Smooth muscle cell (in vitro differentiated cells): ENCODE measurements around the gene ASB10. TPM values are rescaled to one million over a fixed set of nuclear protein-coding genes. Genes with fewer than 3 reads are reported as not detected.

Experiments used
- DNase-seq: peaks from one replicate; lab custom pipeline; 2025; ENCODE audit not compliant: unreplicated experiment; lab: John Stamatoyannopoulos, UW
- H2AFZ ChIP-seq: fragments of 200-600 bp; sonication (generic); 2 replicates; pipeline ENCODE4 v1.6.0; 2016; ENCODE audit warnings: antibody characterized with exemption, low read depth, mild to moderate bottlenecking
- H3F3A ChIP-seq: fragments of 200-600 bp; sonication (generic); 2 replicates; pipeline ENCODE4 v1.6.0; 2017; ENCODE audit warnings: antibody characterized with exemption, low read depth
- H3K27ac ChIP-seq: fragments of 200-600 bp; sonication (generic); 2 replicates; pipeline ENCODE4 v1.5.1; 2016; ENCODE audit warnings: low read depth, mild to moderate bottlenecking
- H3K27me3 ChIP-seq: fragments of 200-600 bp; sonication (generic); 2 replicates; pipeline ENCODE4 v1.6.1; 2016; ENCODE audit warnings: low read depth, mild to moderate bottlenecking
- H3K36me3 ChIP-seq: fragments of 200-600 bp; sonication (generic); 2 replicates; pipeline ENCODE4 v1.5.1; 2016; ENCODE audit warnings: low read depth
- H3K4me1 ChIP-seq: fragments of 200-600 bp; sonication (generic); 2 replicates; pipeline ENCODE4 v1.5.1; 2016; ENCODE audit warnings: low read depth
- H3K4me2 ChIP-seq: fragments of 200-600 bp; sonication (generic); 2 replicates; pipeline ENCODE4 v1.6.0; 2016; ENCODE audit warnings: mild to moderate bottlenecking
- H3K4me3 ChIP-seq: fragments of 200-600 bp; sonication (generic); 2 replicates; pipeline ENCODE4 v1.5.1; 2016; ENCODE audit warnings: mild to moderate bottlenecking
- H3K79me2 ChIP-seq: fragments of 200-600 bp; sonication (generic); 2 replicates; pipeline ENCODE4 v1.6.0; 2016; ENCODE audit warnings: low read depth, mild to moderate bottlenecking
- H3K9ac ChIP-seq: fragments of 200-600 bp; sonication (generic); 2 replicates; pipeline ENCODE4 v1.6.0; 2016; ENCODE audit warnings: low read depth
- H3K9me3 ChIP-seq: fragments of 200-600 bp; sonication (generic); replicated peaks from 2 replicates; pipeline ENCODE4 v1.5.1; 2016; ENCODE audit warnings: low read depth
- H4K20me1 ChIP-seq: fragments of 200-600 bp; sonication (generic); 2 replicates; pipeline ENCODE4 v1.6.0; 2016; ENCODE audit warnings: low read depth
- WGBS: methylation state at CpG from one replicate; pipeline ENCODE4 v1.1.7; 2016; ENCODE audit warnings: low lambda C conversion rate; 5-methylcytosine and 5-hydroxymethylcytosine counted together
- polyA plus RNA-seq: library from polyadenylated mRNA; unstranded; fragments of >200 nt; fragmentation: Nextera tagmentation; extraction: Ambion mirVana; gene quantifications from 2 replicates; pipeline ENCODE4 v1.2.1, GENCODE V29; 2016
- total RNA-seq: library from RNA; depleted of rRNA; stranded (reverse); fragments of >200 nt; gene quantifications from 2 replicates; pipeline ENCODE4 v1.2.3, GENCODE V29; 2014
- TF ChIP-seq, protein P1 (sequence below): fragments of 200-600 bp; sonication (generic); IDR thresholded peaks from 2 replicates; pipeline ENCODE4 v1.5.1; 2017; ENCODE audit warnings: borderline replicate concordance, mild to moderate bottlenecking, antibody characterized with exemption; ENCODE audit not compliant: insufficient read depth, poor library complexity, severe bottlenecking

ASB10 gene
- total and polyA plus RNA-seq, 2 experiments from 2014 or later, result not detected

DNA sequence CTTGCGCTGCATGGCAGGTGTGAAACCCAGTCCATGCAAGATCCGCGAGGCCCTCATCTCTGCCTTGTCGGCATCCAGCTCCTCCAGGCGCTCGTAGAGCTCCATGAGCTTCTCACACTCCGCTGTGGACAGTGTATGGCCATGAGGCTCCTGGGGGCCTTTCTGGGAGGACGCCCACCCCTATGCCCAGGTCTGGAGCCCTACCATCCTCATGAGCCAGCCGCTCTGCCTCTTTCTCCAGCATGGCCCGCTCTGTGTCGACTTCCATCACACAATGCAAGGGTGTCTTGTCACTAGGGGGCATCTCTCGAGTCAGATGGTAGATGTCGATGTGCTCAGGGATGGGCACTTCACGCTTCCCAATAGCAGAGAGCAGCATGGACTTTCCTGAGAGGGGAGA is 36.7 kb upstream of the ASB10 start:
- Histone ChIP-seq H2AFZ (no peak overlapping the region), H3K9me3 (no peaks in the 10 kb centered on the region), H3K27me3 (no peaks in the 10 kb centered on the region), H3K4me3 (no peak overlapping the region), H3K79me2 (peaks cover 20% of the 10 kb centered on the region), H4K20me1 (no peaks in the 10 kb centered on the region), H3K9ac (no peak overlapping the region), H3F3A (no peaks in the 10 kb centered on the region), H3K4me2 (no peak overlapping the region), H3K36me3 (peaks cover 28% of the 10 kb centered on the region), H3K4me1 (peaks cover 15% of the 10 kb centered on the region), H3K27ac (no peak overlapping the region)
- no peak for DNase-seq
- TF ChIP-seq, protein P1, sequence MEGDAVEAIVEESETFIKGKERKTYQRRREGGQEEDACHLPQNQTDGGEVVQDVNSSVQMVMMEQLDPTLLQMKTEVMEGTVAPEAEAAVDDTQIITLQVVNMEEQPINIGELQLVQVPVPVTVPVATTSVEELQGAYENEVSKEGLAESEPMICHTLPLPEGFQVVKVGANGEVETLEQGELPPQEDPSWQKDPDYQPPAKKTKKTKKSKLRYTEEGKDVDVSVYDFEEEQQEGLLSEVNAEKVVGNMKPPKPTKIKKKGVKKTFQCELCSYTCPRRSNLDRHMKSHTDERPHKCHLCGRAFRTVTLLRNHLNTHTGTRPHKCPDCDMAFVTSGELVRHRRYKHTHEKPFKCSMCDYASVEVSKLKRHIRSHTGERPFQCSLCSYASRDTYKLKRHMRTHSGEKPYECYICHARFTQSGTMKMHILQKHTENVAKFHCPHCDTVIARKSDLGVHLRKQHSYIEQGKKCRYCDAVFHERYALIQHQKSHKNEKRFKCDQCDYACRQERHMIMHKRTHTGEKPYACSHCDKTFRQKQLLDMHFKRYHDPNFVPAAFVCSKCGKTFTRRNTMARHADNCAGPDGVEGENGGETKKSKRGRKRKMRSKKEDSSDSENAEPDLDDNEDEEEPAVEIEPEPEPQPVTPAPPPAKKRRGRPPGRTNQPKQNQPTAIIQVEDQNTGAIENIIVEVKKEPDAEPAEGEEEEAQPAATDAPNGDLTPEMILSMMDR, result no peak
- WGBS, result 92% methylated on average over 12 of the region's 14 CpGs

DNA sequence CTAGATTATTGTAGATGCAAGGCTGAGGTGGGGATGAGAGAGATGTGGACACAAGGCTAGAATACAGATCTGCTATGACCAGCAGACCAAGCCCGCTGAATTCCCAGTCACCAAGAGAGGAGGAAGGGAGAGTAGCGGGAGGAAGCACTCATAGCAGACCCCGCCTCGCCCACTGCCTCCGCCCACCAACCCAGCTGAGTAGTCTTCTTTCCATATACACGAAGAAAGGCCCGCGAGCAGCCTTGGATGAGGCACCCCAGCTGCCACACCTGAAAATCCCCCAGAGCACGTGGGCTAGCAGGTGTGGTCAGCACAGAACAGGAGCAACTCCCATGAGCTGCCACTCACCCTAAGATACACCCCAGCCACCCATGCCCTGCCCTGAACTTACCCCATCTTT is 31.1 kb upstream of the ASB10 start:
- no peak for DNase-seq
- Histone ChIP-seq H3K9ac (no peak overlapping the region), H3F3A (no peaks in the 10 kb centered on the region), H3K4me1 (no peaks in the 10 kb centered on the region), H4K20me1 (no peaks in the 10 kb centered on the region), H3K4me3 (no peak overlapping the region), H3K27ac (no peak overlapping the region), H3K27me3 (no peaks in the 10 kb centered on the region), H3K36me3 (peaks cover 56% of the 10 kb centered on the region), H2AFZ (no peak overlapping the region), H3K79me2 (no peaks in the 10 kb centered on the region), H3K9me3 (no peaks in the 10 kb centered on the region), H3K4me2 (no peak overlapping the region)
- 95% methylated on average over 9 of the region's 9 CpGs for WGBS
- TF ChIP-seq, protein P1, result no peak

DNA sequence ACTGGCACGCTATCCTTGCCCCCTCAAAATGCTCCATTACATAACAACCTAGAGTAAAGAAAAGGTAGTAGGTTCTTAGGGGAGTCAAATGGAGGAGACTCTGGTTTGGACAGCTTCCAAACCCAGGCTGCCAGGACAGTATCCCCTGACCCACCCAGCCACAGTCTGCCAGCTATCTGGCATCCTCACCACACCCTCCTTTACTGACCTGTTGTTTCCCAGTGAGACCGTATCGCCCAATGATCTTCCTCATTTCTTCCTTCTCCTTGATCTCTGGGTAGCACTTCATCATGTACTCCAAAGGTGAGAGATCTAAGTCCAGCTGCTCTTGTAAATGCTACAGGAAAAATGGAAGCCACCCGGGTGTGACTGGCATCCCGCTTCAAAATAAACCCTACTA is 28.3 kb upstream of the ASB10 start:
- no peak overlapping the region for H3K4me2 ChIP-seq
- H3F3A ChIP-seq, result no peaks in the 10 kb centered on the region
- H3K36me3 ChIP-seq, result peaks cover 40% of the 10 kb centered on the region
- H3K9me3 ChIP-seq, result no peaks in the 10 kb centered on the region
- no peaks in the 10 kb centered on the region for H3K4me1 ChIP-seq
- no peak overlapping the region for H3K4me3 ChIP-seq
- H3K9ac ChIP-seq, result no peak overlapping the region
- no peak overlapping the region for H2AFZ ChIP-seq
- no peaks in the 10 kb centered on the region for H3K79me2 ChIP-seq
- no peak for DNase-seq
- 97% methylated on average over 5 of the region's 5 CpGs for WGBS
- TF ChIP-seq, protein P1, result no peak
- no peaks in the 10 kb centered on the region for H3K27me3 ChIP-seq
- H4K20me1 ChIP-seq, result no peaks in the 10 kb centered on the region
- no peak overlapping the region for H3K27ac ChIP-seq

DNA sequence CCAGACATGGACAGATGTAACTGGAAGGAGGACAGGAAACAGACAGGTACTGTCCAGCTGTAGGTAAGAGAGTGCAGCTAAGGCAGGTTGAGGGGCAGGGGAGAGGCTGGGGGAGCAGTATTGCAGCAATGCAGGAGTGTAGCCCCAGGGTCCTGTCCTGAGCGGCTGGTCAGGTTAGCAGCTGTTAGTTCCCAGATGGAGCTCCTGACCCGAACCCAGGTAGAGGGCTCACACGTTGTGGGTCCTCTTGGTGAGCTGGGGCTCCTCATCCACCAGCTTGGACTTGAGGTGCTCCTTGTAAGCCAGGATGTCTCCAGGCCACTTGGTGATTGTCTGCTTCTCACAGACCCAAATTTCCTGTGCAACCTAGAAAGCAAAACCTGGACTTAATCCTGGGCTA is 26.8 kb upstream of the ASB10 start:
- Histone ChIP-seq H4K20me1 (no peaks in the 10 kb centered on the region), H3K27ac (no peak overlapping the region), H3K9me3 (no peaks in the 10 kb centered on the region), H3K4me3 (no peak overlapping the region), H2AFZ (no peak overlapping the region), H3F3A (no peaks in the 10 kb centered on the region), H3K36me3 (peaks cover 27% of the 10 kb centered on the region), H3K4me2 (no peak overlapping the region), H3K79me2 (no peaks in the 10 kb centered on the region), H3K27me3 (no peaks in the 10 kb centered on the region), H3K9ac (no peak overlapping the region), H3K4me1 (no peaks in the 10 kb centered on the region)
- TF ChIP-seq, protein P1, result no peak
- 97% methylated on average over 3 of the region's 3 CpGs for WGBS
- no peak for DNase-seq
